ENCODE data around the gene EML3.

EML3 gene

GRCh38 chr11:62613291-62613778 lies 760 bp upstream of the EML3 start:
- H3K4me1 ChIP-seq (ENCODE audit: insufficient read depth, low read length, severe bottlenecking): peaks cover 25% of the 10 kb centered on the region
- H3K9me3 ChIP-seq (ENCODE audit: low read length): no peaks in the 10 kb centered on the region
- peaks cover 26% of the 10 kb centered on the region for H3K36me3 ChIP-seq (ENCODE audit: insufficient read depth, low read length)
- no peaks in the 10 kb centered on the region; the same call in 1 of the 2 replicates for H3F3A ChIP-seq (ENCODE audit: insufficient read depth, low read length)
- peak overlapping the region; percentile 53 for H3K27ac ChIP-seq (ENCODE audit: low read depth, low read length, poor library complexity, severe bottlenecking)
- no peaks in the 10 kb centered on the region for H3K27me3 ChIP-seq (ENCODE audit: insufficient read depth, low read length)
- H3K4me3 ChIP-seq (ENCODE audit: low read depth, low read length, poor library complexity, severe bottlenecking): peak overlapping the region; percentile 78
- H3K79me2 ChIP-seq (ENCODE audit: insufficient read depth, low read length): no peaks in the 10 kb centered on the region
- TF ChIP-seq CTCF (IDR thresholded peaks at IDR 0.05; ENCODE audit: low read length) (no peak), EZH2 (IDR thresholded peaks at IDR 0.05; ENCODE audit: borderline replicate concordance, low read length) (no peak)
- H3K4me2 ChIP-seq (ENCODE audit: low read length): no peak overlapping the region
- H3K9ac ChIP-seq (ENCODE audit: low read length): no peak overlapping the region
- no peak overlapping the region for H2AFZ ChIP-seq (ENCODE audit: low read length)
- no peaks in the 10 kb centered on the region for H4K20me1 ChIP-seq (ENCODE audit: insufficient read depth, low read length)
- no peaks in the 10 kb centered on the region for H3K9me2 ChIP-seq (ENCODE audit: low read depth, low read length)

GRCh38 chr11:62611705-62612365 lies 740 bp downstream of the EML3 start:
- Histone ChIP-seq H2AFZ (ENCODE audit: low read length) (no peak overlapping the region), H3K4me3 (ENCODE audit: low read depth, low read length, poor library complexity, severe bottlenecking) (peak overlapping the region; percentile 78), H3K4me2 (ENCODE audit: low read length) (peak overlapping the region; percentile 94), H3F3A (ENCODE audit: insufficient read depth, low read length) (no peaks in the 10 kb centered on the region; the same call in 1 of the 2 replicates), H3K79me2 (ENCODE audit: insufficient read depth, low read length) (no peaks in the 10 kb centered on the region), H3K9me3 (ENCODE audit: low read length) (no peaks in the 10 kb centered on the region), H3K36me3 (ENCODE audit: insufficient read depth, low read length) (peaks cover 23% of the 10 kb centered on the region), H4K20me1 (ENCODE audit: insufficient read depth, low read length) (no peaks in the 10 kb centered on the region), H3K9me2 (ENCODE audit: low read depth, low read length) (no peaks in the 10 kb centered on the region), H3K9ac (ENCODE audit: low read length) (peak overlapping the region; percentile 94), H3K27ac (ENCODE audit: low read depth, low read length, poor library complexity, severe bottlenecking) (peak overlapping the region; percentile 73), H3K27me3 (ENCODE audit: insufficient read depth, low read length) (no peaks in the 10 kb centered on the region), H3K4me1 (ENCODE audit: insufficient read depth, low read length, severe bottlenecking) (peaks cover 39% of the 10 kb centered on the region)
- no peak for TF ChIP-seq EZH2 (IDR thresholded peaks at IDR 0.05; ENCODE audit: borderline replicate concordance, low read length)
- no peak; the same call in 1 of the 2 replicates for TF ChIP-seq CTCF (IDR thresholded peaks at IDR 0.05; ENCODE audit: low read length)

GRCh38 chr11:62610814-62611704 lies 1.5 kb downstream of the EML3 start:
- Histone ChIP-seq H3K9me2 (ENCODE audit: low read depth, low read length) (no peaks in the 10 kb centered on the region), H3K9me3 (ENCODE audit: low read length) (no peaks in the 10 kb centered on the region), H3K4me1 (ENCODE audit: insufficient read depth, low read length, severe bottlenecking) (peaks cover 40% of the 10 kb centered on the region), H3K4me3 (ENCODE audit: low read depth, low read length, poor library complexity, severe bottlenecking) (peak overlapping the region; percentile 78), H3F3A (ENCODE audit: insufficient read depth, low read length) (no peaks in the 10 kb centered on the region; the same call in 1 of the 2 replicates), H3K27me3 (ENCODE audit: insufficient read depth, low read length) (no peaks in the 10 kb centered on the region), H4K20me1 (ENCODE audit: insufficient read depth, low read length) (no peaks in the 10 kb centered on the region), H3K79me2 (ENCODE audit: insufficient read depth, low read length) (no peaks in the 10 kb centered on the region), H3K27ac (ENCODE audit: low read depth, low read length, poor library complexity, severe bottlenecking) (peak overlapping the region; percentile 73), H2AFZ (ENCODE audit: low read length) (no peak overlapping the region), H3K9ac (ENCODE audit: low read length) (peak overlapping the region; percentile 94), H3K36me3 (ENCODE audit: insufficient read depth, low read length) (peaks cover 19% of the 10 kb centered on the region), H3K4me2 (ENCODE audit: low read length) (peak overlapping the region; percentile 94)
- TF ChIP-seq CTCF (IDR thresholded peaks at IDR 0.05; ENCODE audit: low read length) (no peak), EZH2 (IDR thresholded peaks at IDR 0.05; ENCODE audit: borderline replicate concordance, low read length) (no peak)
